Erythroblast (primary cell): ENCODE results near the gene SUMF1.

Experiments used
- GATA1 ChIP-seq: IDR thresholded peaks from 2 replicates; pipeline ENCODE4 v1.6.1; 2011; ENCODE audit warnings: low read depth, mild to moderate bottlenecking, control low read depth, low read length, moderate library complexity
- POLR2A ChIP-seq: IDR thresholded peaks from 2 replicates; pipeline ENCODE4 v1.6.1; 2011; ENCODE audit warnings: mild to moderate bottlenecking, low read length

DNA sequence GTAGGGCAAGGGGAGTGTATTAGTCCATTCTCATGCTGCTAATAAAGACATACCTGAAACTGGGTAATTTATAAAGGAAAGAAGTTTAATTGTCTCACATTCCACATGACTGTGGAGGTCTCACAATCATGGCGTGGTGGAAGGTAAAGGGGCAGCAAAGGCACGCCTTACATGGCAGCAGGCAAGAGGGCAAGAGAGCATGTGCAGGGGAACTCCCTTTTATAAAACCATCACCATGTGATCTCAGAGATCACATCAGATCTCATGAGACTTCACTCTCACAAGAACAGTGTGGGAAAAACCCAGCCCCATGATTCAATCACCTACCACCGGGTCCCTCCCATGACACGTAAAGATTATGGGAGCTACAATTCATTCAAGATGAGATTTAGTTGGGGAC is 41.4 kb downstream of the SUMF1 start:
- TF ChIP-seq POLR2A (no peak), GATA1 (no peak)
